Liver (tissue), 9 donors: ENCODE data around the gene COL5A1. TPM values are rescaled to one million over a fixed set of nuclear protein-coding genes. Genes with fewer than 3 reads are reported as not detected.
A peak's percentile ranks its signal among the peaks of the same experiment; 100 is the strongest.

Source experiments
- DNase-seq: peaks from one replicate; pipeline ENCODE4 v3.0.0-alpha.2; 2017; ENCODE audit warnings: low spot score
- H3K27ac ChIP-seq, 2 donors: one replicate each; pipeline ENCODE4 v1.7.0; 2013; ENCODE audit warnings: inconsistent platforms in 2 of 2, low read length in 2 of 2, control low read depth in 1 of 2, low read depth in 1 of 2, mild to moderate bottlenecking in 1 of 2
- H3K27me3 ChIP-seq, 4 donors: one replicate each; pipeline versions ENCODE4 v1.6.1 to v1.7.0; 2013; ENCODE audit warnings: low read length in 3 of 4, inconsistent platforms in 1 of 4, mild to moderate bottlenecking in 1 of 4, moderate library complexity in 1 of 4; ENCODE audit not compliant: control insufficient read depth in 4 of 4, insufficient read depth in 4 of 4
- H3K36me3 ChIP-seq, 4 donors: one replicate each; pipeline versions ENCODE4 v1.6.1 to v1.7.0; 2013; ENCODE audit warnings: low read length in 3 of 4, mild to moderate bottlenecking in 3 of 4, low read depth in 1 of 4, moderate library complexity in 1 of 4; ENCODE audit not compliant: control insufficient read depth in 4 of 4, insufficient read depth in 3 of 4
- H3K4me1 ChIP-seq, 4 donors: one replicate each; pipeline versions ENCODE4 v1.6.1 to v1.7.0; 2013; ENCODE audit warnings: low read length in 3 of 4, mild to moderate bottlenecking in 3 of 4, moderate library complexity in 1 of 4; ENCODE audit not compliant: control insufficient read depth in 4 of 4, insufficient read depth in 4 of 4
- H3K4me3 ChIP-seq, 3 donors: one replicate each; pipeline versions ENCODE4 v1.6.1 to v1.7.0; 2013; ENCODE audit warnings: low read length in 3 of 3, control low read depth in 1 of 3, low read depth in 1 of 3, mild to moderate bottlenecking in 1 of 3
- H3K9ac ChIP-seq, 2 donors: one replicate each; pipeline ENCODE4 v1.7.0; 2013; ENCODE audit warnings: low read length in 2 of 2, mild to moderate bottlenecking in 2 of 2, moderate library complexity in 2 of 2, control low read depth in 1 of 2, low read depth in 1 of 2
- H3K9me3 ChIP-seq, 4 donors: one replicate each; pipeline versions ENCODE4 v1.6.1 to v1.7.0; 2013; ENCODE audit warnings: low read length in 3 of 4; ENCODE audit not compliant: control insufficient read depth in 4 of 4
- EGR1 ChIP-seq, 2 donors: IDR thresholded peaks; 2 replicates each; pipeline ENCODE4 v1.6.1; 2016 to 2018; ENCODE audit warnings: antibody characterized with exemption in 2 of 2, low read depth in 2 of 2
- FOXA1 ChIP-seq: IDR thresholded peaks from 2 replicates; pipeline ENCODE4 v1.6.1; 2016; ENCODE audit warnings: antibody characterized with exemption
- FOXA2 ChIP-seq: IDR thresholded peaks from 2 replicates; pipeline ENCODE4 v1.6.1; 2016; ENCODE audit warnings: antibody characterized with exemption
- GABPA ChIP-seq, 2 donors: IDR thresholded peaks in 1 of 2; conservative IDR thresholded peaks in 1 of 2; 2 replicates each; pipeline ENCODE4 v1.6.1; 2016; ENCODE audit warnings: antibody characterized with exemption in 2 of 2, mild to moderate bottlenecking in 1 of 2, moderate library complexity in 1 of 2
- HNF4A ChIP-seq, 2 donors: conservative IDR thresholded peaks; 2 replicates each; pipeline ENCODE4 v1.6.1; 2016; ENCODE audit warnings: antibody characterized with exemption in 2 of 2, mild to moderate bottlenecking in 2 of 2
- HNF4G ChIP-seq: IDR thresholded peaks from 2 replicates; pipeline ENCODE4 v1.6.1; 2016; ENCODE audit warnings: antibody characterized with exemption
- JUND ChIP-seq, 2 donors: IDR thresholded peaks; 2 replicates each; pipeline ENCODE4 v1.6.1; 2016; ENCODE audit warnings: antibody characterized with exemption in 2 of 2
- NR2F2 ChIP-seq: IDR thresholded peaks from 2 replicates; pipeline ENCODE4 v1.6.1; 2016; ENCODE audit warnings: antibody characterized with exemption
- RAD21 ChIP-seq, 2 donors: IDR thresholded peaks; 2 replicates each; pipeline ENCODE4 v1.6.1; 2016; ENCODE audit warnings: antibody characterized with exemption in 2 of 2, mild to moderate bottlenecking in 2 of 2
- RXRA ChIP-seq, 2 donors: IDR thresholded peaks; 2 replicates each; pipeline ENCODE4 v1.6.1; 2017 to 2018; ENCODE audit warnings: antibody characterized with exemption in 2 of 2, mild to moderate bottlenecking in 1 of 2
- SP1 ChIP-seq: IDR thresholded peaks from 2 replicates; pipeline ENCODE4 v1.6.1; 2018; ENCODE audit warnings: antibody characterized with exemption, mild to moderate bottlenecking
- TAF1 ChIP-seq: conservative IDR thresholded peaks from 2 replicates; pipeline ENCODE4 v1.6.1; 2016; ENCODE audit warnings: antibody characterized with exemption, mild to moderate bottlenecking
- YY1 ChIP-seq: IDR thresholded peaks from 2 replicates; pipeline ENCODE4 v1.6.1; 2016; ENCODE audit warnings: antibody characterized with exemption, mild to moderate bottlenecking
- WGBS: extraction: QIAGEN DNeasy Blood & Tissue Kit; methylation state at CpG from one replicate; pipeline ENCODE4 v1.1.7; 2013; 5-methylcytosine and 5-hydroxymethylcytosine counted together
- polyA plus RNA-seq, 2 donors: library from polyadenylated mRNA; stranded (reverse) in 1 of 2; unstranded in 1 of 2; fragments of 200-250 nt in 1 of 2; fragments of >200 nt in 1 of 2; fragmentation: Nextera tagmentation in 1 of 2; extraction: Ambion mirVana in 1 of 2; gene quantifications; one replicate each; pipeline versions ENCODE4 v1.2.1 to v1.2.3, GENCODE V29; 2013 to 2015
- total RNA-seq, 2 donors: library from RNA; depleted of rRNA; stranded (reverse); fragments of >200 nt; gene quantifications; one replicate each; pipeline ENCODE4 v1.2.3, GENCODE V29; 2014
- TF ChIP-seq, protein P1 (sequence below): IDR thresholded peaks from 2 replicates; pipeline ENCODE4 v1.6.1; 2016; ENCODE audit warnings: antibody characterized with exemption
- TF ChIP-seq, protein P2 (sequence below): IDR thresholded peaks from 2 replicates; pipeline ENCODE4 v1.6.1; 2016; ENCODE audit warnings: antibody characterized with exemption
- TF ChIP-seq, protein P3 (sequence below): IDR thresholded peaks from 2 replicates; pipeline ENCODE4 v1.6.1; 2016; ENCODE audit warnings: antibody characterized with exemption
- TF ChIP-seq, protein P4 (sequence below): IDR thresholded peaks from 2 replicates; pipeline ENCODE4 v1.6.1; 2016; ENCODE audit warnings: antibody characterized with exemption, mild to moderate bottlenecking
- donor health status: healthy.
- donor health status: healthy.
- donor health status: healthy.
- donor health status: healthy.
- donor health status: healthy.

COL5A1 gene
- total and polyA plus RNA-seq, 4 donors: 0.67 to 15.6 (median 11.2) TPM

DNA sequence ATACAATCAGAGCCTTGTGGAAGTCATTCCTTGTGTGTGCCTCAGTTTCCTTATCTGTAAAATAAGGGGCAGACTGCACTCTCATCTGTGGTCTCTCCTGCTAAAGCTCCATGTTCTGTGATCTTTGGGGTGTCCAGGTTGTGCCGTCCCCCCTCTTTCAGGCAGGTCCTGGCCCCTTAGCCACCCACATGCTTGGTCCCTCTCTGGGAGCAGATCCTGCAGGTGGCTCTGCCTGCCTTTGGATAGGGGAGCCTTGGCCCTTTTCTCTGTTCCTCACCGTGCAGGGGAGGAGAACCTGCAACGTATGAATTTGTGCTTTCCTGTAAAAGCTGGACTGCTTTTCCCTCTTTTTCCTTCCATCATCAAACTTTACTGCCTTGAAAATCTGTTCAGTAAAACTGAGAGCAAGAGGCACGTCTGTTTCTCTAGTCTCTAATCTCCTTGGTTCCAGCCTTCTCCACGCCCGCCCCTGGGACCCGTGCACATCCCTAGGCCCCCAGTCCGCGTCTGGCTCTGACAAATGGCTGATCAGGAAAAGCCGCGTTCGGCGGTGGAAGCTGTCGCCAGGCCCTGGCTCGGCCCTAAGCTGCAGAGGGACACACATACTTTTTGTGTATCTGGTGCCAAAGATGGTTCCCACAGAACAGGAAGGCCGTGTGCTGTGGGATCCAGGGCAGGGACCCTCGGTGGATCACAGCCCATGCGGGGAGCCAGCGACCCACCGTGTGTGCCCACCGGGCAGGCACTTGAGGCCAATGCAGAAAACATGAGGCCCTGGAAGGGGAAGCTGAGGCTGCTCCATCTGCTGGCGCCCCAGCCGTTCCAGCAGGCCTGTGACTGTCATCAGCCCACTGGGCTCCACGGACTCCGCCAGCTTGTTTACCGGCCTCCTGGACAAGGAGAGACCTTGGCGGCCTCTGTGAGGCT, 43.4 kb upstream of the COL5A1 start (continued):
- TF ChIP-seq NR2F2 (no peak), GABPA (IDR thresholded peaks at IDR 0.05 in 1 of 2, conservative IDR thresholded peaks at IDR 0.05 in 1 of 2) (no peak), FOXA1 (no peak), JUND (IDR thresholded peaks at IDR 0.05) (no peak), TAF1 (no peak), HNF4G (no peak), FOXA2 (no peak)
- TF ChIP-seq, protein P1, sequence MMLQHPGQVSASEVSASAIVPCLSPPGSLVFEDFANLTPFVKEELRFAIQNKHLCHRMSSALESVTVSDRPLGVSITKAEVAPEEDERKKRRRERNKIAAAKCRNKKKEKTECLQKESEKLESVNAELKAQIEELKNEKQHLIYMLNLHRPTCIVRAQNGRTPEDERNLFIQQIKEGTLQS: no peak
- TF ChIP-seq, protein P2, sequence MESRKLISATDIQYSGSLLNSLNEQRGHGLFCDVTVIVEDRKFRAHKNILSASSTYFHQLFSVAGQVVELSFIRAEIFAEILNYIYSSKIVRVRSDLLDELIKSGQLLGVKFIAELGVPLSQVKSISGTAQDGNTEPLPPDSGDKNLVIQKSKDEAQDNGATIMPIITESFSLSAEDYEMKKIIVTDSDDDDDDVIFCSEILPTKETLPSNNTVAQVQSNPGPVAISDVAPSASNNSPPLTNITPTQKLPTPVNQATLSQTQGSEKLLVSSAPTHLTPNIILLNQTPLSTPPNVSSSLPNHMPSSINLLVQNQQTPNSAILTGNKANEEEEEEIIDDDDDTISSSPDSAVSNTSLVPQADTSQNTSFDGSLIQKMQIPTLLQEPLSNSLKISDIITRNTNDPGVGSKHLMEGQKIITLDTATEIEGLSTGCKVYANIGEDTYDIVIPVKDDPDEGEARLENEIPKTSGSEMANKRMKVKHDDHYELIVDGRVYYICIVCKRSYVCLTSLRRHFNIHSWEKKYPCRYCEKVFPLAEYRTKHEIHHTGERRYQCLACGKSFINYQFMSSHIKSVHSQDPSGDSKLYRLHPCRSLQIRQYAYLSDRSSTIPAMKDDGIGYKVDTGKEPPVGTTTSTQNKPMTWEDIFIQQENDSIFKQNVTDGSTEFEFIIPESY: no peak

DNA sequence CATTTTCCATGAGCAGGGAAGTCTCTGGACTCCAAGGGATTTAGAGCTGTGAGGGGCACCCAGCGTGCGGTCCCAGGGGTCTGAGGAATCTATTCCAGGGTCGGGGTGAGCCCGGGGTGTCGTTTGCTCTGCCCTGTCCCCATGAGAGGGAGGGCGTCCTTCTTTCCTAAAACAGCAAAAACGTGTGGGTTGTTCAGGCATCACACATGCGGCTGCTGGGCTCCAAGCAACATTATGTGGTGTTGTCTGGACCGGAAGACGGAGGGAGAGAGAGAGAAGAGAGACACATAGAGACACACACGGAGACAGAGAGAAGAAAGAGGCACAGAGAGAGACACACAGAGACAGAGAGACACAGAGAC, 42.7 kb upstream of the COL5A1 start:
- H3K4me3 ChIP-seq: no peak overlapping the region
- peak; percentile 25 for DNase-seq
- no peak overlapping the region for H3K27ac ChIP-seq
- TF ChIP-seq FOXA2 (no peak), EGR1 (IDR thresholded peaks at IDR 0.05; ENCODE audit: low read depth in 2 of 2) (no peak), HNF4A (conservative IDR thresholded peaks at IDR 0.05) (no peak), SP1 (no peak)
- peaks cover 0 to 1% (median 0%) of the 10 kb centered on the region in 4 donors for H3K36me3 ChIP-seq
- WGBS: 67% methylated on average over 11 of the region's 11 CpGs
- no peak overlapping the region for H3K9ac ChIP-seq
- H3K9me3 ChIP-seq: peaks cover 2 to 9% (median 4%) of the 10 kb centered on the region in 4 donors
- peaks cover 0 to 13% (median 1%) of the 10 kb centered on the region in 4 donors for H3K27me3 ChIP-seq
- H3K4me1 ChIP-seq: no peaks in the 10 kb centered on the region

DNA sequence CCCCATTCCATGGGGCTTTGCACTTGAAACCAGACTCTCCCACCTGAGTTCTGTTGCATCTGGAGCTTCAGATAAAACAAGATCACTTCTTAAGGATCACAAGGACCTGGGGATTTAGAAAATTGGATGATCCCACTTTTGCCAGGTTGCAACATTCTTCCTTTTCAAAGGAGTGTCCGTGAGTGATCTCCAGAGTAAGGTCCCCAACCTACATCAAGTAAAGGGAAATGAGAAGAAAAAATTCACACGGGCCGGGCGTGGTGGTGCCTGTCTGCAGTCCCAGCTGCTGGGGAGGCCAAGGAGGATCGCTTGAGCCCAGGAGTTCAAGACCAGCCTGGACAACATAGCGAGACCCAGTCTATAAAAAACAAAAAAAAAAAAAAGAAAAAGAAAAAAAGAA, 41.2 kb upstream of the COL5A1 start:
- DNase-seq: no peak
- Histone ChIP-seq H3K9ac (no peak overlapping the region), H3K27ac (no peak overlapping the region), H3K4me1 (no peaks in the 10 kb centered on the region), H3K9me3 (peaks cover 2 to 9% (median 4%) of the 10 kb centered on the region in 4 donors), H3K4me3 (no peak overlapping the region), H3K36me3 (no peaks in the 10 kb centered on the region), H3K27me3 (peaks cover 0 to 13% (median 2%) of the 10 kb centered on the region in 4 donors)
- 85% methylated on average over 6 of the region's 6 CpGs for WGBS
- TF ChIP-seq, protein P1: no peak
- TF ChIP-seq FOXA1 (no peak), RAD21 (IDR thresholded peaks at IDR 0.05) (no peak), TAF1 (no peak), JUND (IDR thresholded peaks at IDR 0.05) (no peak), RXRA (IDR thresholded peaks at IDR 0.05) (no peak), FOXA2 (no peak), YY1 (no peak), EGR1 (IDR thresholded peaks at IDR 0.05; ENCODE audit: low read depth in 2 of 2) (no peak), HNF4A (conservative IDR thresholded peaks at IDR 0.05) (no peak), NR2F2 (no peak), HNF4G (no peak), SP1 (no peak)
- TF ChIP-seq, protein P2: no peak
- TF ChIP-seq, protein P3, sequence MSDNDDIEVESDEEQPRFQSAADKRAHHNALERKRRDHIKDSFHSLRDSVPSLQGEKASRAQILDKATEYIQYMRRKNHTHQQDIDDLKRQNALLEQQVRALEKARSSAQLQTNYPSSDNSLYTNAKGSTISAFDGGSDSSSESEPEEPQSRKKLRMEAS: no peak
- TF ChIP-seq, protein P4, sequence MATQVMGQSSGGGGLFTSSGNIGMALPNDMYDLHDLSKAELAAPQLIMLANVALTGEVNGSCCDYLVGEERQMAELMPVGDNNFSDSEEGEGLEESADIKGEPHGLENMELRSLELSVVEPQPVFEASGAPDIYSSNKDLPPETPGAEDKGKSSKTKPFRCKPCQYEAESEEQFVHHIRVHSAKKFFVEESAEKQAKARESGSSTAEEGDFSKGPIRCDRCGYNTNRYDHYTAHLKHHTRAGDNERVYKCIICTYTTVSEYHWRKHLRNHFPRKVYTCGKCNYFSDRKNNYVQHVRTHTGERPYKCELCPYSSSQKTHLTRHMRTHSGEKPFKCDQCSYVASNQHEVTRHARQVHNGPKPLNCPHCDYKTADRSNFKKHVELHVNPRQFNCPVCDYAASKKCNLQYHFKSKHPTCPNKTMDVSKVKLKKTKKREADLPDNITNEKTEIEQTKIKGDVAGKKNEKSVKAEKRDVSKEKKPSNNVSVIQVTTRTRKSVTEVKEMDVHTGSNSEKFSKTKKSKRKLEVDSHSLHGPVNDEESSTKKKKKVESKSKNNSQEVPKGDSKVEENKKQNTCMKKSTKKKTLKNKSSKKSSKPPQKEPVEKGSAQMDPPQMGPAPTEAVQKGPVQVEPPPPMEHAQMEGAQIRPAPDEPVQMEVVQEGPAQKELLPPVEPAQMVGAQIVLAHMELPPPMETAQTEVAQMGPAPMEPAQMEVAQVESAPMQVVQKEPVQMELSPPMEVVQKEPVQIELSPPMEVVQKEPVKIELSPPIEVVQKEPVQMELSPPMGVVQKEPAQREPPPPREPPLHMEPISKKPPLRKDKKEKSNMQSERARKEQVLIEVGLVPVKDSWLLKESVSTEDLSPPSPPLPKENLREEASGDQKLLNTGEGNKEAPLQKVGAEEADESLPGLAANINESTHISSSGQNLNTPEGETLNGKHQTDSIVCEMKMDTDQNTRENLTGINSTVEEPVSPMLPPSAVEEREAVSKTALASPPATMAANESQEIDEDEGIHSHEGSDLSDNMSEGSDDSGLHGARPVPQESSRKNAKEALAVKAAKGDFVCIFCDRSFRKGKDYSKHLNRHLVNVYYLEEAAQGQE: no peak
